ENCODE results near the gene MS4A5. TPM values are rescaled to one million over a fixed set of nuclear protein-coding genes. Genes with fewer than 3 reads are reported as not detected.

MS4A5 gene, protein sequence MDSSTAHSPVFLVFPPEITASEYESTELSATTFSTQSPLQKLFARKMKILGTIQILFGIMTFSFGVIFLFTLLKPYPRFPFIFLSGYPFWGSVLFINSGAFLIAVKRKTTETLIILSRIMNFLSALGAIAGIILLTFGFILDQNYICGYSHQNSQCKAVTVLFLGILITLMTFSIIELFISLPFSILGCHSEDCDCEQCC
- not detected for total RNA-seq

DNA sequence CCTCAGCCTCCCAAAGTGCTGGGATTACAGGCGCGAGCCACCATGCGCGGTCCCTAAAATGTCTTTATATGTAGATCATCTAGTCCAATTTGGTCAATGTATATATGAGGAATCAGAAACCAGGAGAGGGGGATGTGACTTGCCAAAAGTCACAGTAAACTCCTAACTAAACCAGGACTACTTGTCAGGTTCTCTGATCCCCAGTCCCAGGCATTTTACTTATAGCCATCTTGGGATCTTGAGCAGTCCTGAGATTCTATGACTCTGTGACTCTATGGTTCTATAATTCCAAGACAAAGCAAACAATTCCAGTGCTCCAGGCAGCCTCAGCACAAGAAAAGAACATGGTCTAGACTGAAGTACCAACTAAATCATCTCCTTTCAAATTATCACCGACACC, at the start of gene MS4A5:
Gene MS4A5, plus strand, starts transcription at position 301 of the 400 bp plus-strand sequence. CDS start 103 bp downstream, outside the sequence.
- Histone ChIP-seq H3K27ac (no peak within 1 kb of the TSS), H3K27me3 (no peaks in the 10 kb centered on the region), H3K36me3 (no peaks in the 10 kb centered on the region), H3K4me1 (no peaks in the 10 kb centered on the region), H3K9me3 (no peaks in the 10 kb centered on the region), H3K4me3 (no peak within 1 kb of the TSS)
- intact Hi-C loops (cut with DNase I; ENCODE audit: low total_unique reads) = no loop called here
- no peak for DNase-seq
- in situ Hi-C loops (cut with MboI; ENCODE audit: low pct_ligation_motif_present in 1 of 4, low pct_unique_long_range_greater_than_20kb in 1 of 4, low sequenced_read_pairs in 3 of 4) = no loop called here
- TF ChIP-seq EP300 (IDR thresholded peaks at IDR 0.05; ENCODE audit: low read depth) = no peak
- no peak for TF ChIP-seq POLR2AphosphoS5 (IDR thresholded peaks at IDR 0.05)
- TF ChIP-seq, protein P1, sequence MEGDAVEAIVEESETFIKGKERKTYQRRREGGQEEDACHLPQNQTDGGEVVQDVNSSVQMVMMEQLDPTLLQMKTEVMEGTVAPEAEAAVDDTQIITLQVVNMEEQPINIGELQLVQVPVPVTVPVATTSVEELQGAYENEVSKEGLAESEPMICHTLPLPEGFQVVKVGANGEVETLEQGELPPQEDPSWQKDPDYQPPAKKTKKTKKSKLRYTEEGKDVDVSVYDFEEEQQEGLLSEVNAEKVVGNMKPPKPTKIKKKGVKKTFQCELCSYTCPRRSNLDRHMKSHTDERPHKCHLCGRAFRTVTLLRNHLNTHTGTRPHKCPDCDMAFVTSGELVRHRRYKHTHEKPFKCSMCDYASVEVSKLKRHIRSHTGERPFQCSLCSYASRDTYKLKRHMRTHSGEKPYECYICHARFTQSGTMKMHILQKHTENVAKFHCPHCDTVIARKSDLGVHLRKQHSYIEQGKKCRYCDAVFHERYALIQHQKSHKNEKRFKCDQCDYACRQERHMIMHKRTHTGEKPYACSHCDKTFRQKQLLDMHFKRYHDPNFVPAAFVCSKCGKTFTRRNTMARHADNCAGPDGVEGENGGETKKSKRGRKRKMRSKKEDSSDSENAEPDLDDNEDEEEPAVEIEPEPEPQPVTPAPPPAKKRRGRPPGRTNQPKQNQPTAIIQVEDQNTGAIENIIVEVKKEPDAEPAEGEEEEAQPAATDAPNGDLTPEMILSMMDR (IDR thresholded peaks at IDR 0.05) = no peak
- TF ChIP-seq POLR2A (IDR thresholded peaks at IDR 0.05) = no peak
- WGBS, 2 donors (ENCODE audit: low coverage in 1 of 2) = 95 to 100% methylated on average over 1 to 5 of the region's 5 CpGs

DNA sequence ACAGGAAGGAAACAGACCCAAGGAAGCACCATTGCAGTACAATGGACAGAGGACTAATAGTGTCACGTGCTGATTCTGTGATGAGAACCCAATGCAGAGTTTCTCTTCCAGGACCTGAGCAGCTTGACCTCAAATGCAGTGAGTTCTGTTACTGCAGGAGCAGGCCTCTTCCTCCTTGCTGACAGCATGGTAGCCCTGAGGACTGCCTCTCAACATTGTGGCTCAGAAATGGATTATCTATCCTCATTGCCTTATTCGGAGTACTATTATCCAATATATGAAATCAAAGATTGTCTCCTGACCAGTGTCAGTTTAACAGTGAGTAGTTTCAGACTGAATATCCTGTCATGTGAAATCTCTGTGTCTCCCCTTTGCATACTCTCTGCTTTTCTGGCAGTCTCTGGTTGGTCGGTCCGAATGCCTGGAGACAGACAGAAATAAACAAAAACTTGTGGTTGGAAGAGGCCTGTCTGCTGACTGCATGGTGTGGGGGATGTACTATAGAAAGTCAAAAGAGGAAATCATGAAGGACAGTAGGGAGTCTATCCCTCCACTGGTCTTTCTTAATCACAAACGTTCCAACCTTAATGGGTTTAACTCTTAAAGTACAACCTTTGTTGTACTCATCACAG, 40.0 kb upstream of the MS4A5 start:
- no peaks in the 10 kb centered on the region for H3K9me3 ChIP-seq
- WGBS, 2 donors (ENCODE audit: low coverage in 1 of 2) = 33 to 41% methylated on average over 2 to 5 of the region's 5 CpGs
- DNase-seq = no peak
- no peaks in the 10 kb centered on the region for H3K36me3 ChIP-seq
- in situ Hi-C loops (cut with MboI; ENCODE audit: low pct_ligation_motif_present in 1 of 4, low pct_unique_long_range_greater_than_20kb in 1 of 4, low sequenced_read_pairs in 3 of 4) (no loop called here), intact Hi-C loops (cut with DNase I; ENCODE audit: low total_unique reads) (no loop called here)
- H3K27ac ChIP-seq = peak overlapping the region in 1 of 4 donors; percentile 12
- no peaks in the 10 kb centered on the region for H3K27me3 ChIP-seq
- no peak overlapping the region for H3K4me3 ChIP-seq
- TF ChIP-seq POLR2AphosphoS5 (IDR thresholded peaks at IDR 0.05) = no peak
- no peak for TF ChIP-seq EP300 (IDR thresholded peaks at IDR 0.05; ENCODE audit: low read depth)
- no peak for TF ChIP-seq POLR2A (IDR thresholded peaks at IDR 0.05)
- TF ChIP-seq, protein P1 (IDR thresholded peaks at IDR 0.05) = no peak
- H3K4me1 ChIP-seq = no peaks in the 10 kb centered on the region

DNA sequence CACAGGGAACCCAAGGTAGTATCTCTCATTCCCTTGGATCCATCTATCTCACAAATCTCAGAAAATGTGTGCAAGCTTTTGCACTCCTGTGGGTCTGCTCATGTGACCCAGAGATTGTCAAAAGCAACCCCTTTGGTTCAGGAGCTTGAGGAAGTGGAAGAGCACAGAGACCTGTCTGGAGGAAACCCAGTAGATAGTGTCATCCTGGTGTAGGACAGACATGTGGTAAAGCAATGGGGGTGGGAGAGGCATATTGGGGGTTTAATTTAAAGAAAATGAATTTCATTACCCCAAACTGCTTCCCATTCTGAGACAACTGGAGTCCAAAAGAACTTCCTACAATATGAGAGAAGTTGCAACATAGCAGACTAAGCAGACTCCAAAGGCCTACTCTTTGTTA, 39.0 kb upstream of the MS4A5 start:
- Histone ChIP-seq H3K4me1 (no peaks in the 10 kb centered on the region), H3K4me3 (no peak overlapping the region), H3K9me3 (no peaks in the 10 kb centered on the region), H3K27ac (peak overlapping the region in 1 of 4 donors; percentile 12), H3K27me3 (no peaks in the 10 kb centered on the region), H3K36me3 (no peaks in the 10 kb centered on the region)
- intact Hi-C loops (cut with DNase I; ENCODE audit: low total_unique reads) = no loop called here
- TF ChIP-seq POLR2A (IDR thresholded peaks at IDR 0.05) (no peak), EP300 (IDR thresholded peaks at IDR 0.05; ENCODE audit: low read depth) (no peak), POLR2AphosphoS5 (IDR thresholded peaks at IDR 0.05) (no peak)
- TF ChIP-seq, protein P1 (IDR thresholded peaks at IDR 0.05) = no peak
- DNase-seq = no peak
- in situ Hi-C loops (cut with MboI; ENCODE audit: low pct_ligation_motif_present in 1 of 4, low pct_unique_long_range_greater_than_20kb in 1 of 4, low sequenced_read_pairs in 3 of 4) = no loop called here

DNA sequence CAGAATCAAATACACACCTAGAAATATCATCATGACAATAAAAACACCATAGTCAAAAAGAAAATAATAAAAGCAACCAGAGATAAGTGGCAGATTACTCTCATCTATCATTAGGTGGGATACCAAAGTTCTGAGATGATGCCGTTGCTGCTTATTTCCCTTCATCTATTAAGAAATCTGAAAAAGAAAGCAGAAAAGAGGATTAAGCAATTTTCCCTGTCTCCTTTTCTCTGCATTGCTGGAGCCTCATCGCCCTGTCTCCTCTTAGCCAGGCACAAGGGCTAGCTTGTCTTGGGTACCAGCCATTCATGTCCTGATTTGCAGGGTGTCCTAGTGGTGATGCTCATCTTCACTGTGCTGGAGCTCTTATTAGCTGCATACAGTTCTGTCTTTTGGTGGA, 37.0 kb upstream of the MS4A5 start:
- 84 to 88% methylated on average over 2 of the region's 2 CpGs for WGBS, 2 donors (ENCODE audit: low coverage in 1 of 2)
- TF ChIP-seq POLR2A (IDR thresholded peaks at IDR 0.05) (no peak), POLR2AphosphoS5 (IDR thresholded peaks at IDR 0.05) (no peak), EP300 (IDR thresholded peaks at IDR 0.05; ENCODE audit: low read depth) (no peak)
- TF ChIP-seq, protein P1 (IDR thresholded peaks at IDR 0.05) = no peak
- no peak for DNase-seq
- in situ Hi-C loops (cut with MboI; ENCODE audit: low pct_ligation_motif_present in 1 of 4, low pct_unique_long_range_greater_than_20kb in 1 of 4, low sequenced_read_pairs in 3 of 4) = no loop called here
- H3K27me3 ChIP-seq = peaks cover 7% of the 10 kb centered on the region
- H3K36me3 ChIP-seq = no peaks in the 10 kb centered on the region
- peaks cover 0 to 7% (median 0%) of the 10 kb centered on the region in 4 donors for H3K4me1 ChIP-seq
- intact Hi-C loops (cut with DNase I; ENCODE audit: low total_unique reads) = no loop called here
- no peaks in the 10 kb centered on the region for H3K9me3 ChIP-seq
- H3K27ac ChIP-seq = no peak overlapping the region
- H3K4me3 ChIP-seq = no peak overlapping the region

Data from transverse colon (tissue), 4 donors.